K562 (cell line): Measurements from ENCODE around the gene TMEM217. TPM values are rescaled to one million over a fixed set of nuclear protein-coding genes. Genes with fewer than 3 reads are reported as not detected.

Source experiments
- E2F5 ChIP-seq: sonication (generic); formaldehyde crosslinking; IDR thresholded peaks from 2 replicates; pipeline ENCODE4 v1.8.0; 2022; ENCODE audit warnings: mild to moderate bottlenecking, missing genetic modification reagents
- HNRNPUL1 ChIP-seq: fragments of 200-400 bp; formaldehyde crosslinking; IDR thresholded peaks from 2 replicates; pipeline ENCODE4 v1.6.1; 2017; ENCODE audit warnings: low read length
- MITF ChIP-seq: IDR thresholded peaks from 2 replicates; pipeline ENCODE4 v1.6.1; 2014; ENCODE audit warnings: antibody characterized with exemption
- MTA2 ChIP-seq: fragments of 450-650 bp; IDR thresholded peaks from 2 replicates; pipeline ENCODE4 v1.6.1; 2016; ENCODE audit warnings: low read depth
- NEUROD1 ChIP-seq: fragments of 150-350 bp; IDR thresholded peaks from 2 replicates; pipeline ENCODE4 v1.6.1; 2014; ENCODE audit warnings: borderline replicate concordance, low read length, low read depth; ENCODE audit not compliant: partially characterized antibody
- NFRKB ChIP-seq: fragments of 450-650 bp; IDR thresholded peaks from 2 replicates; pipeline ENCODE4 v1.6.1; 2016; ENCODE audit warnings: low read depth
- PREB ChIP-seq: sonication (generic); formaldehyde crosslinking; IDR thresholded peaks from 2 replicates; pipeline ENCODE4 v1.8.1; 2023; ENCODE audit warnings: mild to moderate bottlenecking, missing genetic modification reagents
- RREB1 ChIP-seq: fragments of 250-450 bp; sonication (Bioruptor Pico); IDR thresholded peaks from 2 replicates; pipeline ENCODE4 v1.4.0; 2020
- SMARCC2 ChIP-seq: fragments of 450-650 bp; IDR thresholded peaks from 2 replicates; pipeline ENCODE4 v1.6.1; 2017; ENCODE audit warnings: antibody characterized with exemption, moderate library complexity, mild to moderate bottlenecking, low read depth
- SREBF2 ChIP-seq: sonication (generic); formaldehyde crosslinking; IDR thresholded peaks from 2 replicates; pipeline ENCODE4 v1.4.0; 2020; ENCODE audit warnings: mild to moderate bottlenecking, missing genetic modification reagents
- THAP12 ChIP-seq: fragments of 250-450 bp; sonication (Bioruptor Pico); IDR thresholded peaks from 2 replicates; pipeline ENCODE4 v1.9.0; 2021; ENCODE audit warnings: mild to moderate bottlenecking, inconsistent platforms
- TRIM28 ChIP-seq: fragments of 450-650 bp; IDR thresholded peaks from 2 replicates; pipeline ENCODE4 v1.6.1; 2017
- ZC3H11A ChIP-seq: IDR thresholded peaks from 2 replicates; pipeline ENCODE4 v1.6.1; 2012; ENCODE audit warnings: low read depth, low read length, improper control_type of control experiment
- ZEB2 ChIP-seq: fragments of 450-650 bp; IDR thresholded peaks from 2 replicates; pipeline ENCODE4 v1.6.1; 2016
- ZNF507 ChIP-seq: conservative IDR thresholded peaks from 2 replicates; pipeline ENCODE4 v1.6.1; 2017; ENCODE audit warnings: missing genetic modification characterization, missing compliant biosample characterization
- ZNF77 ChIP-seq: fragments of 250-450 bp; sonication (Bioruptor Pico); IDR thresholded peaks from 2 replicates; pipeline ENCODE4 v1.5.0; 2020
- polyA plus RNA-seq, 8 experiments: library from polyadenylated mRNA; depleted of rRNA in 4 of 8; stranded (reverse) in 5 of 8; unstranded in 3 of 8; fragments of >200 nt; fragmentation: Nextera tagmentation in 2 of 8; fragmentation: Illumina TruSeq in 1 of 8; extraction: Ambion mirVana in 2 of 8; extraction: Trizol in 1 of 8; gene quantifications; 2 replicates each; pipeline versions ENCODE4 v1.2.1 to v1.2.3, GENCODE V29; 2011 to 2014; ENCODE audit warnings: inconsistent platforms in 1 of 8, missing spikeins in 1 of 8
- total RNA-seq, 7 experiments: library from RNA; depleted of rRNA in 6 of 7; stranded (reverse); fragments of >200 nt in 6 of 7; fragmentation: Illumina TruSeq in 2 of 7; extraction: Trizol in 2 of 7; gene quantifications; 2 replicates each; pipeline versions ENCODE4 v1.2.1 to v1.2.3, GENCODE V29; 2011 to 2021; ENCODE audit warnings: low replicate concordance in 1 of 7

TMEM217 gene
- total and polyA plus RNA-seq, 9 of the 15 experiments (the other 6 are each of a cell fraction or from before 2014, with no cell fraction given), result 1.3 to 8.0 (median 1.9) TPM

- TF ChIP-seq RREB1 (CRISPR knock-in tag), result peak; percentile 70; the same call in 1 of the 2 replicates
- TF ChIP-seq ZNF507 (tag), result no peak
- no peak for TF ChIP-seq SMARCC2
- TF ChIP-seq ZEB2, result no peak
- no peak for TF ChIP-seq NEUROD1
- no peak for TF ChIP-seq ZC3H11A
- no peak for TF ChIP-seq THAP12 (CRISPR knock-in tag)
- TF ChIP-seq HNRNPUL1, result no peak
- no peak for TF ChIP-seq E2F5 (CRISPR knock-in tag)
- no peak for TF ChIP-seq PREB (CRISPR knock-in tag)
- 0 out of 2 replicates have a peak, but pooled peaks have one; percentile 23 for TF ChIP-seq NFRKB
- no peak for TF ChIP-seq ZNF77
- TF ChIP-seq TRIM28, result no peak
- no peak for TF ChIP-seq MTA2
- TF ChIP-seq MITF, result no peak
- TF ChIP-seq SREBF2, result no peak
Observed at GRCh38 chr6:37171201-37171969, 86.6 kb downstream of the TMEM217 start (continued).
